HFFc6 (cell line): Measurements from ENCODE around the gene APOL2. TPM values are rescaled to one million over a fixed set of nuclear protein-coding genes. Genes with fewer than 3 reads are reported as not detected.

Source experiments
- DNase-seq: peaks from one replicate; pipeline ENCODE4 v3.0.0-alpha.2; 2018
- H3K27ac Mint-ChIP-seq: 2 replicates; pipeline ENCODE4 v1.8.0; 2020; ENCODE audit warnings: mild to moderate bottlenecking, mixed read lengths
- H3K27me3 Mint-ChIP-seq: 2 replicates; pipeline ENCODE4 v1.8.0; 2021; ENCODE audit warnings: mild to moderate bottlenecking, moderate library complexity, mixed read lengths; ENCODE audit not compliant: insufficient read depth
- H3K36me3 Mint-ChIP-seq: 2 replicates; pipeline ENCODE4 v1.8.0; 2021; ENCODE audit warnings: low read depth, mixed read lengths
- H3K4me1 Mint-ChIP-seq: 2 replicates; pipeline ENCODE4 v1.8.0; 2020; ENCODE audit warnings: low read depth, mixed read lengths
- H3K4me3 Mint-ChIP-seq: 2 replicates; pipeline ENCODE4 v1.8.0; 2020; ENCODE audit warnings: mild to moderate bottlenecking, moderate library complexity, mixed read lengths
- H3K9me3 Mint-ChIP-seq: 2 replicates; pipeline ENCODE4 v1.8.0; 2020; ENCODE audit warnings: mild to moderate bottlenecking, mixed read lengths
- microRNA-seq: library from miRNA; unstranded; fragments of <30 nt; microRNA quantifications from one replicate; pipeline ENCODE4, GENCODE V29; 2019
- total RNA-seq, 6 experiments: library from RNA; stranded (reverse); fragmentation: NEBNext Ultra II Directional; extraction: Animal tissue kit (Norgen Biotek cat#: 25700); gene quantifications; 2 replicates in 1 of 6; 3 replicates in 5 of 6; pipeline ENCODE4 v1.2.3, GENCODE V29; 2021
- TF ChIP-seq, protein P1 (sequence below): fragments of 200-600 bp; sonication (generic); IDR thresholded peaks from 2 replicates; pipeline ENCODE4 v1.5.0; 2021; ENCODE audit warnings: antibody characterized with exemption, mild to moderate bottlenecking

The APOL2 gene
- total RNA-seq, 6 experiments from 2014 or later, result 27.7 to 42.5 (median 38.5) TPM

DNA sequence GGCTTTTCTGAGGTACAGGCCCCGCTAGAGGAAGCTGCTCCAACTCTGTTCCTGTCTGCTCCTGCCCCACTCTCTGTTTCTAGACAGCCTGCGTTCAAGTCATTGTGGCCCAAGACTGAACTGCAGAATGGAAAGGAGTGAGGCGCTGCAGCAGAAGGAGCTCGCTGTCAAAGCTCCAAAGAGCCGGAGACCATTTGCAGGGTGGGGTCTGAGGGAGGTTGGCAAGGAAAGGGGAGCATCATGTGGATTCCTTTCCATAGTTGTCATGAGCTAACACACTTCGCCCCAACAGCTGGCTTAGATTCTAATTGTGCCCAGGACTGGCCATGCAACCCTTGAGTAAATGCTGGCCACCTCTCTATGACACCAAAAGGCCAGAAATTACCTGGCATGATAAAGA, 56.5 kb downstream of the APOL2 start:
- Mint-ChIP-seq H3K4me3 (no peak overlapping the region), H3K9me3 (no peaks in the 10 kb centered on the region), H3K4me1 (no peaks in the 10 kb centered on the region), H3K36me3 (no peaks in the 10 kb centered on the region), H3K27ac (no peak overlapping the region), H3K27me3 (peaks cover 19% of the 10 kb centered on the region)
- DNase-seq, result no peak
- TF ChIP-seq, protein P1, sequence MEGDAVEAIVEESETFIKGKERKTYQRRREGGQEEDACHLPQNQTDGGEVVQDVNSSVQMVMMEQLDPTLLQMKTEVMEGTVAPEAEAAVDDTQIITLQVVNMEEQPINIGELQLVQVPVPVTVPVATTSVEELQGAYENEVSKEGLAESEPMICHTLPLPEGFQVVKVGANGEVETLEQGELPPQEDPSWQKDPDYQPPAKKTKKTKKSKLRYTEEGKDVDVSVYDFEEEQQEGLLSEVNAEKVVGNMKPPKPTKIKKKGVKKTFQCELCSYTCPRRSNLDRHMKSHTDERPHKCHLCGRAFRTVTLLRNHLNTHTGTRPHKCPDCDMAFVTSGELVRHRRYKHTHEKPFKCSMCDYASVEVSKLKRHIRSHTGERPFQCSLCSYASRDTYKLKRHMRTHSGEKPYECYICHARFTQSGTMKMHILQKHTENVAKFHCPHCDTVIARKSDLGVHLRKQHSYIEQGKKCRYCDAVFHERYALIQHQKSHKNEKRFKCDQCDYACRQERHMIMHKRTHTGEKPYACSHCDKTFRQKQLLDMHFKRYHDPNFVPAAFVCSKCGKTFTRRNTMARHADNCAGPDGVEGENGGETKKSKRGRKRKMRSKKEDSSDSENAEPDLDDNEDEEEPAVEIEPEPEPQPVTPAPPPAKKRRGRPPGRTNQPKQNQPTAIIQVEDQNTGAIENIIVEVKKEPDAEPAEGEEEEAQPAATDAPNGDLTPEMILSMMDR, result no peak

GRCh38 chr22:36182056-36182455, 57.3 kb downstream of the APOL2 start:
- TF ChIP-seq, protein P1, result no peak
- no peak for DNase-seq
- no peak overlapping the region for H3K27ac Mint-ChIP-seq
- no peaks in the 10 kb centered on the region for H3K9me3 Mint-ChIP-seq
- no peaks in the 10 kb centered on the region for H3K4me1 Mint-ChIP-seq
- H3K36me3 Mint-ChIP-seq, result no peaks in the 10 kb centered on the region
- peaks cover 19% of the 10 kb centered on the region for H3K27me3 Mint-ChIP-seq
- H3K4me3 Mint-ChIP-seq, result no peak overlapping the region

GRCh38 chr22:36180928-36181327, 58.4 kb downstream of the APOL2 start:
- DNase-seq, result no peak
- TF ChIP-seq, protein P1, result no peak
- H3K27ac Mint-ChIP-seq, result no peak overlapping the region
- H3K9me3 Mint-ChIP-seq, result no peaks in the 10 kb centered on the region
- H3K27me3 Mint-ChIP-seq, result peaks cover 16% of the 10 kb centered on the region
- H3K4me3 Mint-ChIP-seq, result no peak overlapping the region
- no peaks in the 10 kb centered on the region for H3K4me1 Mint-ChIP-seq
- no peaks in the 10 kb centered on the region for H3K36me3 Mint-ChIP-seq

GRCh38 chr22:36180038-36180880, 59.1 kb downstream of the APOL2 start:
- Mint-ChIP-seq H3K36me3 (no peaks in the 10 kb centered on the region), H3K9me3 (no peaks in the 10 kb centered on the region), H3K27ac (no peak overlapping the region), H3K4me3 (no peak overlapping the region), H3K27me3 (peaks cover 21% of the 10 kb centered on the region), H3K4me1 (no peaks in the 10 kb centered on the region)
- DNase-seq, result peak; percentile 45
- TF ChIP-seq, protein P1, result peak; percentile 96

DNA sequence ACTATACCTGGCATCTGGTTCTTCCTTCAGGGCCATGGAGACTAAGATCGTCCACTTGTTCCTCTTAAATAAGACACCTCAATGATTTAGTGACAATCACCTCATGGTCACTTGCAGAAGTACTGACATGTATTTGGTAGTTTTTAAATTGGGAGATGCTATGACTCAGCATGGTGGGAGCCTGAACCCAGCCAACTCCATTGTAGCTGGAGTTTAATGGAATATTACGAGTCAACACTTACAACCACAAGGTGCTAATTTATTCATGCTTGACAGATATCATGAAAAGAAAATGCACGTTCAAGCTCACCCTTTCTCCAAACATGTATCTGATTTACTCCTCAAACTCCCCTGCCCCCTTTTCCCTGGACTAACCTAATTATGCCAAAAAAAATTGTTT, 62.2 kb downstream of the APOL2 start:
- no peaks in the 10 kb centered on the region for H3K4me1 Mint-ChIP-seq
- TF ChIP-seq, protein P1, result no peak
- no peaks in the 10 kb centered on the region for H3K9me3 Mint-ChIP-seq
- no peak overlapping the region for H3K4me3 Mint-ChIP-seq
- H3K27ac Mint-ChIP-seq, result no peak overlapping the region
- H3K36me3 Mint-ChIP-seq, result no peaks in the 10 kb centered on the region
- H3K27me3 Mint-ChIP-seq, result peaks cover 15% of the 10 kb centered on the region
- no peak for DNase-seq

Small RNA genes within 50 kb of the gene (microRNA-seq; reads per million reads assigned to microRNA genes)
- 3.1 reads per million for gene MIR6819

Other genes starting within 250 kb of the APOL2 start
- 100 to 1,000 TPM; 139 to 165 (median 155) TPM for gene RBFOX2, start 210.7 kb downstream of the APOL2 start, total RNA-seq
- 1 to 10 TPM; 1.0 to 2.3 (median 2.2) TPM for gene APOL3, start 78.8 kb downstream of the APOL2 start, total RNA-seq
- not detected for gene APOL4, start 37.7 kb downstream of the APOL2 start, total RNA-seq
- 1 to 10 TPM in 4 of 6 experiments, under 1 TPM in 2; 0.55 to 6.2 (median 4.9) TPM for gene APOL1, start 13.6 kb upstream of the APOL2 start, total RNA-seq
- 1,000 to 10,000 TPM in 2 of 6 experiments, 100 to 1,000 TPM in 4; 881 to 1,084 (median 937) TPM for gene MYH9, start 148.4 kb upstream of the APOL2 start, total RNA-seq
- gene TXN2, start 242.1 kb upstream of the APOL2 start, total RNA-seq, result 100 to 1,000 TPM in 2 of 6 experiments, 10 to 100 TPM in 4; 90.3 to 109 (median 96.1) TPM